HTR-8/SVneo (cell line): ENCODE results near the gene IKZF2.
A peak's percentile ranks its signal among the peaks of the same experiment; 100 is the strongest.

Source experiments
- DNase-seq: peaks from one replicate; pipeline ENCODE4 v3.0.0; 2011; ENCODE audit warnings: low spot score, mixed read lengths; ENCODE audit not compliant: insufficient read length
- FAIRE-seq: peaks from 2 replicates; lab custom pipeline; 2011; peaks lifted over from hg19 to GRCh38; lab: Jason Lieb, UNC

Gene IKZF2

DNA sequence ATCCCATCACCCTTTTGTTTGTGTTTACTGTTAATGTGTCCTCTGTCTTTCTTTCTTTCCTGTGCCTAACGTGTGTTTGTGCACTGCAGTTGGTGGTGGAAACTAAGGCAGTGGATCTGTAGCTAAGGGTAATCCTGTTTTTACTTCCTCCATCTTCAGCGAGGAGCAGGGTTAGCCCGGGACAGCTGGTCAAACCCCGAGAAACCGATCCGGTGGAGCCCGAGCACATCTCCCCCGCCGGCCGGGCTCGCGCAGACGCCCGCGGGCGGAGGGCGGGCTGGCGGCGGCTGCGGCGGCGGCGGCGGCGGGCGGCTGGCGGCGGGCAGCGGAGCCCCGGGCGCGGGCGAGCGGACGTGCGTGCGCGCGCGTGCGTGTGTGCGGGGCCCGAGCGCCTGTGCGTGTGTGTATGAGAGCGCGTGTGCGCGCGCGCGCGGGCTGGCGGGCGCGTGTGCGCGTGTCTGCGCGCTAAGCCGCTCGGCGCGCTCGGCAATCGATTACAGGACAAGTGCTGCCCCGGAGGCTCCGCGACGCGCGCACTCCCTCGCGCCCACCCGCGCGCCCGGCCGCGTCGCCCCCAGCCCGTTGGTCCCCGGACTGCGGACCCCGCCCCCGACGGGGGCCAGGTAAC lies at the start of gene IKZF2:
IKZF2 (minus strand) TSS at position 176 of the 628 bp plus-strand sequence. CDS start 2,983 bp downstream, outside the sequence.
- FAIRE-seq, result peak; percentile 16
- DNase-seq, result peak; percentile 65

- DNase-seq (no peak), FAIRE-seq (no peak)
Measured at GRCh38 chr2:213199871-213200270, 48.5 kb upstream of the IKZF2 start.

- FAIRE-seq (no peak), DNase-seq (no peak)
Measured at GRCh38 chr2:213189001-213189899, 37.8 kb upstream of the IKZF2 start.

DNA sequence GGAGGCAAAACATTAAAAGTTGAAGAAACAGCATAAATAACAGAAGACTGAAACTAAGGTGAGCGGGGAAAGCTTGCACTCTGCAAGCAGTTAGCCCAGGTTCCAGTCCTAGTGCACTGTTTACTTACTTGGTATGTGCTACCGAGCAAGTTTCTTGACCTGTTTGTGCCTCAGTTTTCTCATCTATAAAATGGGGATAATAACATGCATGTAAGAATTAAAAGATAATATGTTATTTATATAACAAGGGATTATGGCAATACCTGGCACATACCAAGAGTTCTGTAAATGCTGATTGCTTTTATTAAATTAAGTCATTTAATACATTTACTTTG lies 37.1 kb upstream of the IKZF2 start:
- FAIRE-seq (no peak), DNase-seq (no peak)

DNA sequence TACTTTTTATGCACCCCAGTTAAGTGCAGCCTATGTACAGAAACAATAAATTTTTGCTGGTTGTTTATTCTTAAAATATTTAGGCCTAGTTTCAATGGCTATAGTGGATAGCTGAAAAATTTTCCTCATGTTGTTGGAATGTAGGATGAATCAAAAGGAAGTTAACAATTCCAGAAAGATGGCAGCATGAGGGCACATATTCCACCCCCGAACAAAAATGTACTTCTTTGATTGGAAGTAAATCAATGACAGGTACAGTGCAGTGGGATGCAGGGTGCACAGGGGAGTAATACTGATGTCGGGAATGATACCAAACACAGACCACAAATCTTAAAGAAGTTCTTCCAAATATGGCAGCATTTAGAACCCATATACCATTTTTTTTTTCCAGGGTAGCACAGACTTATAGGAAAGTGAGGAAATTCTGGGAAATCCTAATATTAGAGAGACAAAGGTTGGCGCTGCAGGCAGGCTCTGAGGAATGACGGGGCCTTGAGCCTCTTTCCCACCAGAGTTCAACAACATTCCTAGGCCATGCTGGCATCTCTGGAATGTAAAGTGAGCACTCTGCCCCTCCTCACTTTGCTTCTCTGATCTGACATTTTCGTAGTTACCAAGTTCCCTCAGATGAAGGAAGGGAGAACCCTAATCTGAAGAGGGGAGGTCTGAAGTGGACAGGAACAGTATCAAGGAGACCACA lies 36.6 kb upstream of the IKZF2 start:
- peak; percentile 63 for DNase-seq
- FAIRE-seq, result no peak

- DNase-seq, result no peak
- no peak for FAIRE-seq
Measured at GRCh38 chr2:213187386-213187785, 36.0 kb upstream of the IKZF2 start.

- no peak for FAIRE-seq
- DNase-seq, result no peak
Measured at GRCh38 chr2:213185147-213185822, 33.9 kb upstream of the IKZF2 start.

DNA sequence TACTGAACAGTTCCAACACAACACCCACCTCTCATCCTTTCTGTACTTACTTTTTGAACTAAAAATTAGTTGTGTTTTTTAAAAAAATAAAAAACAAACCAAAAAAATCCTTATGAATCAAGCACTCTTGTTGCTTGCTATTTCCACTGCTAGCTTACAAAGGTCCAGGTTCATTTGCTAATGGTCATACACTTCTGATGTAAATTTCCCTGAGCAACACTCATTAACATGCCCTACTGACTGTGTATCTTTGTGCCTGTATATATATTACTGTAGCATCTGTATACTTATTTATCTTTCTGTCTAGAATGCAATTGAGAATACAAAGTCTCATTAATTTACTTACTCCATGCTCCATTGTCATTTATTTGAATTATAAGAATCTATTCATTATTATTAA lies 30.3 kb upstream of the IKZF2 start:
- no peak for DNase-seq
- no peak for FAIRE-seq

- DNase-seq (no peak), FAIRE-seq (no peak)
Measured at GRCh38 chr2:213177679-213178078, 26.3 kb upstream of the IKZF2 start.

DNA sequence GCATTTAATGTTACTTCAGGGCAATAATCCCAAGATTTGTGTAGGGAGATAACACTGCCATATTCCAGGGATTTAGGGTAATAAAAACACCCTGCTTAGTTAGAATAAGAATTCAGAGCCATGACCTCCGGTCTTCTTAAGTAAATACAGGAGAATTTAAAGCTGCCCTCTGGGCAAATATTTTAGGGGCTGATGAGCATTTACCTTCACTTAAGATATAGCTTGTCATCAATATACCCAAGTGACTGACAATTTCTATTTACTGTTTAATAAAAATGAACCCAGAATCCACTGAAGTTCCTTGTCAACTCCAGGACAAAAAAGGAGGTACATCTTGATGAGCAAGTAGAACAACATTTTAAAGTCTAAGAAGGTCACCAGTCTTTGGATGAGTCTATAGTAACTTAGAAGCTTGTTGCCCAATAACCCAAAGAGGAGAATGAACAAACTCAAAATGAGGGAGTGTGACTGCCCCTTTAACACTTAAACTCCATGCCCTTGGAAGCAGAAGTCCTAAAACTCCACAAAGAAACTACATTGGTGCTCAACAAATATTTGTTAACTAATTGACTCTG lies 24.3 kb upstream of the IKZF2 start:
- FAIRE-seq (no peak), DNase-seq (no peak)

- no peak for FAIRE-seq
- no peak for DNase-seq
Measured at GRCh38 chr2:213172641-213173040, 21.2 kb upstream of the IKZF2 start.

DNA sequence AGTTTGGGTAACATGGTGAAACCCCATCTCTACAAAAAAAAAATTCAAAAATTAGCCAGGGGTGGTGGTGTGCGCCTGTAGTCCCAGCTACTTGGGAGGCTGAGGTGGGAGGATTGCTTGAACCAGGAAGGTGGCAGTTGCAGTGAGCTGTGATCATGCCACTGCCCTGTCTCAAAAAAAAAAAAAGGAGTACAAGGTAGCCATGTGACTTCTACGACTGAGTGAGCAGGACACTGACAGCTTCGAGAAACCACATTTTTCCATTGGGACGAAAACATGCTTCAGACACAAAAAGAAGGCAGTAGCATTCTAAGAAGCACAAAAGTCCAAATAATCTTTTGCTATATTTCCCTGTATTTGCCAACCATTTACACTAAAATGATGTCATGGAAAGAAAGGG lies 19.7 kb upstream of the IKZF2 start:
- DNase-seq, result no peak
- no peak for FAIRE-seq

DNA sequence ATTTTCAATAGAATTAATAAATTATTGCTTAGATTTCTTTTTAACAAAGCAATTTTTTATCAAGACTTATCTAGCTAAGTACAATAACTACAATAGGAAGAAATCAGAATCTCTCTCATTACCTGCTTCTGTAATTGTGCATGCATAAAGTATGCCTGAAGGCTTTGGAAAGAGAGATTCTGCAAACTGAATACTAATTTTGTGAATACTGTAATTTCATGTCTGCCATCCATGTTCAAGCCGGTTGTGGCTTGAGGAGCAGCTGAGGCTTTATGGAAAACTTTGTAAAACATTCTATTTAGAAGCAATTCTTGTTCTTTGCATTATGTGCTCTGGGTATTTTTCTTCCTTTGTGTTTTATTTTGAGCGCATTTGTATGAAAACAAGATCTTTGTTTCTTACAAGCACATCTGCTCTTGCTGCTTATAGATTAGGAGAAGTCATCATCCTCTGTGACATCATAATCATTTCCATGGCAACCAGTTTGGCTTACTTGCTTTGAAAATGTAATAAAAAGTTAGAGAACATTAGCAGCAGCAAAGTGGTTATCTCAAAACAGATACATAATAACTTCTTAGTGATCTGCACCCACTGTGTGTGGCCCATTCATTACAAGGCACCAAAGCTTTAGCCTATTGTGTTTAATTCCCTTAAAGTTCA lies 16.0 kb upstream of the IKZF2 start:
- DNase-seq (no peak), FAIRE-seq (no peak)

GRCh38 chr2:213166109-213166508 lies 14.7 kb upstream of the IKZF2 start:
- DNase-seq (no peak), FAIRE-seq (no peak)

GRCh38 chr2:213164263-213164662 lies 12.9 kb upstream of the IKZF2 start:
- FAIRE-seq (no peak), DNase-seq (no peak)

GRCh38 chr2:213162516-213163118 lies 11.2 kb upstream of the IKZF2 start:
- no peak for DNase-seq
- FAIRE-seq, result no peak

DNA sequence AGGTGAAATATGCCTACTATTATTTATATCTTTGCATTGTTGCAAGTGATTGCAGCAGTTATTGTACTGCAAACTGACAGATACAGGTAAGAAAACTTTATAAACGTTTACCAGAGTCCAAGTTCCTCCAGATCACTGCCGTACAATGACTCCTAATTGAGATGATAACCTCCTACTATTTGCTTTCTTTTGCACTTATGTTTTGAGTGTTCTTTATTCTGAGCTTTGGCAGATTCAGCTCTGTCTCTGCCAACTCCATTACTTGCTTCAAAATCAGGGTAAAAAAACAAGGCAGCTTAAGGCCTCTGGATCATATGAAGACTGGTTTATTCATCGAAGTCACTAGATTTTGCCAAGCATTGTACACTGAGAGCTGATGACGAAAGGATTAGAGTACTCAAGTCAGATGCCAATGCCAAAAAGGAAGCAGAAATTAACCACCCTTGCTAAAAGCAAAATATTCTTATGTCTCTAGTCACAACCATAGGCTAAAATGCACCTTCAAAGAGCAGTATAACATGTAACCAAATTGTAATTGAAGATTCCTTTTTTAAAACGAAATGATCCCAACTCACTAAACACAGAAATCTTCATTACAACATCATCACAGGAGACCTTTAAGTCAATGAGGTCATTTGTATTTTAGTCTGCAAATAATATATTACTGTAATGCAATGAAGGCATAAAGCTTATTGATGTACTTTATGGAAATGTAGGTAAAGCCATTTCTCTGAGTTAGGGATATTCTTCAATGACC lies 10.5 kb upstream of the IKZF2 start:
- FAIRE-seq (no peak), DNase-seq (no peak)

DNA sequence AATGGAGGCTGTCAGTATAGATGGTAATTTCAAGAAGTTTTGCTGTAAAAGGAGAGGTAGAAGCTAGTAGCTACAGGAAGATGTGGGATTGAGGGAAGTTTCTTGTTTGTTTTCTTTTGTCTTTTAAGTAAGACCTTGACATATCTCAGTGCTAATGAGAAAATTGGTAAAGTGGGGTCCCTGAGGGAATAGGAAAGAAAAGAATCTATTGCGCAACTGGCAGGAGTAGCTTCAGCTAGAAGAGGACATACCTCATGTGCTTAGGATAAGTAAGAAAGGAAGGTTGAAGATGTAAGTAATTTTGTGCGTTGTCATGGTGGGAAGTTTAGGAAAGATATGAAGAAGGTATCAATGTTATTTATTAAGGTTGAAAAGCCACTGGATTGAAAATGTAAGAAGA lies 8.4 kb upstream of the IKZF2 start:
- FAIRE-seq (no peak), DNase-seq (no peak)

DNA sequence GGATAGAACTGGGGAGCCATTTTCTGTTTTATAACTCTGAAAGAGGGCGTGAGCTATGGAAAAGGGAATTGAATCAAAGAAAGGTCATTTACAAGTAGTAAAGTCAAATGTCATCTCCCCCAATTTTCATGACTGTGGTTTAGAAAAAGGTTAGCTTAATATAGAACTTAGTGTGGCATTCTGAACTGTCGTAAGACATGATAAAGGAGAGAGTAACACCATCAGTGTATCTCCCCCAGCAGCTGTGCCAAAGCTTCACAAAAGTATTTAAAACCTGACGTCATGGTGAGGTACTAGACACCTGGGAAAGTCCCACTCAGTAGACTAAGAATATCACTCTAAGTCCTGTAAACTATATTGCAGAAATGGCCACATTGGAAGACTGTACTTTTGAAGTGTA lies 5.8 kb upstream of the IKZF2 start:
- FAIRE-seq (no peak), DNase-seq (no peak)
